MM.1S (cell line): ENCODE measurements around the gene FLYWCH2.

ENCODE experiments used
- DNase-seq: peaks from one replicate; pipeline ENCODE4 v3.0.0-alpha.2; 2015
- H2AFZ ChIP-seq: fragments of 300-600 bp; sonication (generic); 2 replicates; pipeline ENCODE4 v1.6.0; 2016; ENCODE audit warnings: antibody characterized with exemption, low read length
- H3F3A ChIP-seq: fragments of 300-600 bp; sonication (generic); 2 replicates; pipeline ENCODE4 v1.6.1; 2016; ENCODE audit warnings: mild to moderate bottlenecking, antibody characterized with exemption, low read length, moderate library complexity, mixed read lengths; ENCODE audit not compliant: insufficient read depth
- H3K27ac ChIP-seq: fragments of 300-600 bp; sonication (generic); 2 replicates; pipeline ENCODE4 v1.5.1; 2016; ENCODE audit warnings: mild to moderate bottlenecking, low read length
- H3K27me3 ChIP-seq: fragments of 300-600 bp; sonication (generic); replicated peaks from 2 replicates; pipeline ENCODE4 v1.6.0; 2016; ENCODE audit warnings: low read length; ENCODE audit not compliant: insufficient read depth
- H3K36me3 ChIP-seq: fragments of 300-600 bp; sonication (generic); replicated peaks from 2 replicates; pipeline ENCODE4 v1.6.1; 2016; ENCODE audit warnings: mild to moderate bottlenecking, low read length, mixed read lengths; ENCODE audit not compliant: insufficient read depth
- H3K4me1 ChIP-seq: fragments of 300-600 bp; sonication (generic); 2 replicates; pipeline ENCODE4 v1.6.1; 2016; ENCODE audit warnings: low read length, mixed read lengths
- H3K4me2 ChIP-seq: fragments of 300-600 bp; sonication (generic); 2 replicates; pipeline ENCODE4 v1.6.0; 2016; ENCODE audit warnings: low read depth, low read length
- H3K4me3 ChIP-seq: fragments of 300-600 bp; sonication (generic); 2 replicates; pipeline ENCODE4 v1.5.1; 2016; ENCODE audit warnings: low read length, mixed read lengths
- H3K79me2 ChIP-seq: fragments of 300-600 bp; sonication (generic); 2 replicates; pipeline ENCODE4 v1.6.1; 2016; ENCODE audit warnings: mixed run types, low read length, mixed read lengths
- H3K9ac ChIP-seq: fragments of 300-600 bp; sonication (generic); 2 replicates; pipeline ENCODE4 v1.6.1; 2016; ENCODE audit warnings: low read length, mixed read lengths
- H3K9me2 ChIP-seq: fragments of 300-600 bp; sonication (generic); replicated peaks from 2 replicates; pipeline ENCODE4 v1.6.1; 2016; ENCODE audit warnings: mild to moderate bottlenecking, low read length, mixed read lengths; ENCODE audit not compliant: insufficient read depth
- H3K9me3 ChIP-seq: fragments of 300-600 bp; sonication (generic); replicated peaks from 2 replicates; pipeline ENCODE4 v1.6.1; 2016; ENCODE audit warnings: mild to moderate bottlenecking, low read length, mixed read lengths; ENCODE audit not compliant: insufficient read depth
- H4K20me1 ChIP-seq: fragments of 300-600 bp; sonication (generic); 2 replicates; pipeline ENCODE4 v1.6.1; 2016; ENCODE audit warnings: mild to moderate bottlenecking, low read length, moderate library complexity, mixed read lengths; ENCODE audit not compliant: insufficient read depth
- EZH2 ChIP-seq: fragments of 300-600 bp; sonication (generic); optimal IDR thresholded peaks from 2 replicates; pipeline ENCODE3; 2017; ENCODE audit warnings: low read depth, mild to moderate bottlenecking, antibody characterized with exemption, low read length, mixed read lengths
- EZH2phosphoT487 ChIP-seq: fragments of 300-600 bp; sonication (generic); IDR thresholded peaks from 2 replicates; pipeline ENCODE4 v1.6.1; 2018; ENCODE audit warnings: antibody characterized with exemption, low read length
- TF ChIP-seq, protein P1 (sequence below): fragments of 300-600 bp; sonication (generic); IDR thresholded peaks from 2 replicates; pipeline ENCODE4 v1.5.1; 2016; ENCODE audit warnings: antibody characterized with exemption, low read length, mixed read lengths

Gene FLYWCH2

GRCh38 chr16:2902337-2903130 is 19.5 kb downstream of the FLYWCH2 start:
- Histone ChIP-seq H3K4me2 (no peak overlapping the region), H3K36me3 (no peaks in the 10 kb centered on the region), H3K9me3 (no peaks in the 10 kb centered on the region), H3K27me3 (no peaks in the 10 kb centered on the region), H3K9me2 (no peaks in the 10 kb centered on the region), H3K27ac (no peak overlapping the region), H3K9ac (no peak overlapping the region), H3K79me2 (no peaks in the 10 kb centered on the region), H3K4me3 (no peak overlapping the region), H4K20me1 (no peaks in the 10 kb centered on the region), H2AFZ (no peak overlapping the region), H3F3A (no peaks in the 10 kb centered on the region), H3K4me1 (peaks cover 10% of the 10 kb centered on the region)
- TF ChIP-seq, protein P1, sequence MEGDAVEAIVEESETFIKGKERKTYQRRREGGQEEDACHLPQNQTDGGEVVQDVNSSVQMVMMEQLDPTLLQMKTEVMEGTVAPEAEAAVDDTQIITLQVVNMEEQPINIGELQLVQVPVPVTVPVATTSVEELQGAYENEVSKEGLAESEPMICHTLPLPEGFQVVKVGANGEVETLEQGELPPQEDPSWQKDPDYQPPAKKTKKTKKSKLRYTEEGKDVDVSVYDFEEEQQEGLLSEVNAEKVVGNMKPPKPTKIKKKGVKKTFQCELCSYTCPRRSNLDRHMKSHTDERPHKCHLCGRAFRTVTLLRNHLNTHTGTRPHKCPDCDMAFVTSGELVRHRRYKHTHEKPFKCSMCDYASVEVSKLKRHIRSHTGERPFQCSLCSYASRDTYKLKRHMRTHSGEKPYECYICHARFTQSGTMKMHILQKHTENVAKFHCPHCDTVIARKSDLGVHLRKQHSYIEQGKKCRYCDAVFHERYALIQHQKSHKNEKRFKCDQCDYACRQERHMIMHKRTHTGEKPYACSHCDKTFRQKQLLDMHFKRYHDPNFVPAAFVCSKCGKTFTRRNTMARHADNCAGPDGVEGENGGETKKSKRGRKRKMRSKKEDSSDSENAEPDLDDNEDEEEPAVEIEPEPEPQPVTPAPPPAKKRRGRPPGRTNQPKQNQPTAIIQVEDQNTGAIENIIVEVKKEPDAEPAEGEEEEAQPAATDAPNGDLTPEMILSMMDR, result no peak
- TF ChIP-seq EZH2 (no peak), EZH2phosphoT487 (no peak)
- no peak for DNase-seq

DNA sequence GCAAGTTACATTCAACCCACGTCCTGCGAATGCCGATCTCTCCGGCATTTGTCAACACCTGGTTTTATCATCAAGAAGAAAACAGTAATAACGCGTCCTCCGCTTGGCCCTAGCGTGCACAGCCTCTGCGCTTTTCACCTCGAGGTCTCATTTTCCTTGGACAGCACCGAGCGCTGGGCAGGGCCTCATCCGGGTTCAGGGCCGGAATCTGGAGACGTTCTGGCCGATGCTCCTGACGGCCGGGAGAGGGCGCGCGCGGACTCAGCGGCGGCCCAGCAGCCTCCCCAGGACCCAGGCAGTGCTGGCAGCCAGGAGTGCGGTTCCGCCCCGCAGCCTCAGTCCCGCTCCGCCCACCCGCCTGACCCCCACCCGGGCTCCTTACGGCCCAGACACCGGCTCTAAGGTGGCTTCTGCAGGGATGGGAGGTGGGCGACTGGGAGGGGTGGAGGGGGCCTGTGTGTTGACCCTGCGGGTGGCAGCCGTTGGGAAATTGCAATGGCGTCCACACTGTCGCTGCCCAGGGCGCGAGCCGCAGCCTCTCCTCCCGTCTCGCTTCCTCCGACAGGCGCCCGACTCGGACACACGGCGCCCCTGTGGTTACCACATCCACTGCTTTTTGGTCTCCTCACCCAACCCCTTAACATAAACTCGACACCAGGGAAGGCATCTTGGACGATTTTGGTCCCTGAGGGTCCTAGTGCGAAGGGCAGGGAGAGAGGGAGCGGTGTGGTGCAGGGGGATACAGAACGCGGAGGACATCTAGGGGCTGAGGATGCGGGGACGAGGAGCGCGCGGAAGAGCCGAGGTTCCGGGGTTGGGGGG is 21.3 kb downstream of the FLYWCH2 start:
- Histone ChIP-seq H3K36me3 (no peaks in the 10 kb centered on the region), H3K27me3 (peaks cover 8% of the 10 kb centered on the region), H4K20me1 (no peaks in the 10 kb centered on the region), H2AFZ (peak overlapping the region; percentile 97), H3K27ac (peak overlapping the region; percentile 52; the same call in 1 of the 2 replicates), H3K9ac (peak overlapping the region; percentile 77), H3K4me3 (peak overlapping the region; percentile 96), H3K79me2 (no peaks in the 10 kb centered on the region), H3K9me3 (no peaks in the 10 kb centered on the region), H3K4me2 (peak overlapping the region; percentile 100), H3K4me1 (peaks cover 10% of the 10 kb centered on the region), H3K9me2 (no peaks in the 10 kb centered on the region), H3F3A (no peaks in the 10 kb centered on the region)
- peak; percentile 83 for DNase-seq
- TF ChIP-seq, protein P1, result peak; percentile 91
- TF ChIP-seq EZH2phosphoT487 (no peak), EZH2 (no peak)

DNA sequence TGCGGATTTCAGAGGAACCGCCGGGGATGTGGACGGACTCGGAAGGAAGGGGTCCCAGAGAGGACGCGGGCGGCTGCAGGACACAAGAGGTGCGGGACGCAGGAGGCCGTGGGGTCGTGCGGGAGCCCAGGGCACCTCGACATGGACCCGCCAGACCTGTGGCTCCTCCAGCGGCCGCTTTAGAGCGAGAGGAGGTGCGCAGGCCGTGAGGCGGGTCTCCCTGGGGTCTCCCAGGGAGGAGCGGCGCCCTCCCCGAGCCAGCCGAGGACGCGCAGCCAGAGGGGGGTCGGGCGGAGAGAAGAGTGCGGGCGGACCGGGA is 21.9 kb downstream of the FLYWCH2 start:
- Histone ChIP-seq H3K27ac (peak overlapping the region; percentile 52; the same call in 1 of the 2 replicates), H3K4me1 (peaks cover 10% of the 10 kb centered on the region), H3K9ac (peak overlapping the region; percentile 77), H3K9me2 (no peaks in the 10 kb centered on the region), H3F3A (no peaks in the 10 kb centered on the region), H4K20me1 (no peaks in the 10 kb centered on the region), H3K4me3 (peak overlapping the region; percentile 96), H3K79me2 (no peaks in the 10 kb centered on the region), H2AFZ (peak overlapping the region; percentile 97), H3K9me3 (no peaks in the 10 kb centered on the region), H3K36me3 (no peaks in the 10 kb centered on the region), H3K27me3 (peaks cover 11% of the 10 kb centered on the region), H3K4me2 (peak overlapping the region; percentile 100)
- DNase-seq, result peak; percentile 12
- TF ChIP-seq EZH2phosphoT487 (no peak), EZH2 (no peak)
- TF ChIP-seq, protein P1, result no peak
